D721Med (cell line): ENCODE measurements around the gene CD27.

Experiments
- DNase-seq: peaks from one replicate; pipeline ENCODE4 v3.0.0; 2011; ENCODE audit warnings: low spot score; ENCODE audit not compliant: insufficient read length
- FAIRE-seq: peaks from 2 replicates; lab custom pipeline; 2011; peaks lifted over from hg19 to GRCh38; lab: Jason Lieb, UNC
- TF ChIP-seq, protein P1 (sequence below): IDR thresholded peaks from 2 replicates; pipeline ENCODE4 v1.5.1; 2012; ENCODE audit warnings: mild to moderate bottlenecking, control low read depth; ENCODE audit not compliant: insufficient read depth; ENCODE audit errors: missing control alignments

The CD27 gene

DNA sequence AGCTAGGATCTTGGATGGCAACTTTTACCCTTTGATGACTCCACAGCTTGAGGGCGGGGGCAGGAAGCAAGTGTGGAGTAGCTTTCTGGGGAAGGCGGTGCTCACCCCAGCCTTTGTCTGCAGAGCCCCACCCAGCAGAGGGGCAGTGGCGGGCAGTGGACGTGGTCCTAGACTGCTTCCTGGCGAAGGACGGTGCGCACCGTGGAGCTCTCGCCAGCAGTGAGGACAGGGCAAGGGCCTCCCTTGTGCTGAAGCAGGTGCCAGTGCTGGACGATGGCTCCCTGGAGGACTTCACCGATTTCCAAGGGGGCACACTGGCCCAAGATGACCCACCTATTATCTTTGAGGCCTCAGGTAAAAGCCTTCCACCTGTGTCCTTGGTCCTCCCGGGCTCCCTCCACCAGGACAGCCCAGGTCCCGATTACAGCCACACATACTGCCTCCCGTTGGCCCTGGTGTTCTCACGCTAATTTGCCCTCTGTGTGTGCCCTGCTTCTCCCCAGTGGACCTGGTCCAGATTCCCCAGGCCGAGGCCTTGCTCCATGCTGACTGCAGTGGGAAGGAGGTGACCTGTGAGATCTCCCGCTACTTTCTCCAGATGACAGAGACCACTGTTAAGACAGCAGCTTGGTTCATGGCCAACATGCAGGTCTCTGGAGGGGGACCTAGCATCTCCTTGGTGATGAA is 8.3 kb downstream of the CD27 start:
- no peak for DNase-seq
- TF ChIP-seq, protein P1, sequence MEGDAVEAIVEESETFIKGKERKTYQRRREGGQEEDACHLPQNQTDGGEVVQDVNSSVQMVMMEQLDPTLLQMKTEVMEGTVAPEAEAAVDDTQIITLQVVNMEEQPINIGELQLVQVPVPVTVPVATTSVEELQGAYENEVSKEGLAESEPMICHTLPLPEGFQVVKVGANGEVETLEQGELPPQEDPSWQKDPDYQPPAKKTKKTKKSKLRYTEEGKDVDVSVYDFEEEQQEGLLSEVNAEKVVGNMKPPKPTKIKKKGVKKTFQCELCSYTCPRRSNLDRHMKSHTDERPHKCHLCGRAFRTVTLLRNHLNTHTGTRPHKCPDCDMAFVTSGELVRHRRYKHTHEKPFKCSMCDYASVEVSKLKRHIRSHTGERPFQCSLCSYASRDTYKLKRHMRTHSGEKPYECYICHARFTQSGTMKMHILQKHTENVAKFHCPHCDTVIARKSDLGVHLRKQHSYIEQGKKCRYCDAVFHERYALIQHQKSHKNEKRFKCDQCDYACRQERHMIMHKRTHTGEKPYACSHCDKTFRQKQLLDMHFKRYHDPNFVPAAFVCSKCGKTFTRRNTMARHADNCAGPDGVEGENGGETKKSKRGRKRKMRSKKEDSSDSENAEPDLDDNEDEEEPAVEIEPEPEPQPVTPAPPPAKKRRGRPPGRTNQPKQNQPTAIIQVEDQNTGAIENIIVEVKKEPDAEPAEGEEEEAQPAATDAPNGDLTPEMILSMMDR = no peak
- FAIRE-seq = no peak

DNA sequence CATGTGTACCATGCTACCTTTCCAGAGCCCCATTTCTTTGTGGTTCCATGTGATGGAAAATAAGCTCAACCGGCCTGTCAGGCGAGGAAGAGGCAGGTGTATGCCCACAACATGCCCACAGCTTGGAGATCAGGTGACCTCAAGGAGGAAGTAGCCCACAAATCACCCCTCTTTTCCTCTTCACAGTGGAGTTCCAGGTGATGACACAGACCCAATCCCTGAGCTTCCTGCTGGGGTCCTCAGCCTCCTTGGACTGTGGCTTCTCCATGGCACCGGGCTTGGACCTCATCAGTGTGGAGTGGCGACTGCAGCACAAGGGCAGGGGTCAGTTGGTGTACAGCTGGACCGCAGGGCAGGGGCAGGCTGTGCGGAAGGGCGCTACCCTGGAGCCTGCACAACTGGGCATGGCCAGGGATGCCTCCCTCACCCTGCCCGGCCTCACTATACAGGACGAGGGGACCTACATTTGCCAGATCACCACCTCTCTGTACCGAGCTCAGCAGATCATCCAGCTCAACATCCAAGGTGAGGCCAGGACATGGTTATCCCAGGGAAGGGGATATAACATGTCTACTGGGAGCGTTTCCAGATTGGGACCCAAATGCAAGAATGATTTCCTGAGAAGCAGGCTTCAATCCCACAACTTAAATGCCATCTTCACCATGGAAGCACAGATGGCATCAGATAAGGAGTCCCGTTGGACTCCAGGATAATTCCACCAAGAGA is 12.6 kb downstream of the CD27 start:
- FAIRE-seq = no peak
- TF ChIP-seq, protein P1 = no peak
- DNase-seq = no peak

DNA sequence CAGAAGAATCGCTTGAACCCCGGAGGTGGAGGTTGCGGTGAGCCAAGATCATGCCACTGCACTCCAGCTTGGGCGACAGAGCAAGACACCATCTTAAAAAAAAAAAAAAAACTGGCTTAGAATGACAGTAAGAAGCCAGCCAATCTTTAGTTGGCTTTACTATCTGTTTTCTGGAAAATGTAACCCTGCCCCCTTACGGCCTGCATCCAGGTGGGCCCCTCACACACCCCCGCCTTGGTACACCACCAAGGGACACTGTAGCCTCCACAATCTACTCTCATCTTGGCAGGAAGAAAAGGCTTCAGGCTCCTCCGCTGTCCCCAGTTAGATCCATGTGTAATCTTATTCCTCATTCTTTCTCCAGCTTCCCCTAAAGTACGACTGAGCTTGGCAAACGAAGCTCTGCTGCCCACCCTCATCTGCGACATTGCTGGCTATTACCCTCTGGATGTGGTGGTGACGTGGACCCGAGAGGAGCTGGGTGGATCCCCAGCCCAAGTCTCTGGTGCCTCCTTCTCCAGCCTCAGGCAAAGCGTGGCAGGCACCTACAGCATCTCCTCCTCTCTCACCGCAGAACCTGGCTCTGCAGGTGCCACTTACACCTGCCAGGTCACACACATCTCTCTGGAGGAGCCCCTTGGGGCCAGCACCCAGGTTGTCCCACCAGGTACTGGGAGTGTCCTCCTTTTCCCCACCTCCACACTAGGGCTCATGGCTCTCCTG is 13.7 kb downstream of the CD27 start:
- TF ChIP-seq, protein P1 = no peak
- no peak for DNase-seq
- no peak for FAIRE-seq

DNA sequence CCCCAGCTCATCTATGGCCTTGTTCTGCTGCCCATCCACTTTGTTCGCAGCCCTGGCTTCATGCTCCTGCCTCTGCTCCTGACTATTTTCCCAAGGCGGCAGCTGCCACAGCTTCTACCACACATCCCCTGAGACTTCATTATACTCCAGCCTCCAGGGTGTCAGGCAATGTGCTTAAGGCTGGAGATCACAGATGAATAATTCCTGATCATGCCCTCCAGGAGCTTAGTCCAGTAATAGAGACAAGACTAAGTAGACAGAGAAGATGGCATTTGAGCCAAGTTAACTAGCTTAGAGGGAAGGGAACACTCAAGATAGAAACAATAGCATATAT is 14.2 kb downstream of the CD27 start:
- FAIRE-seq (peak; percentile 71), DNase-seq (peak; percentile 84)
- TF ChIP-seq, protein P1 = no peak

DNA sequence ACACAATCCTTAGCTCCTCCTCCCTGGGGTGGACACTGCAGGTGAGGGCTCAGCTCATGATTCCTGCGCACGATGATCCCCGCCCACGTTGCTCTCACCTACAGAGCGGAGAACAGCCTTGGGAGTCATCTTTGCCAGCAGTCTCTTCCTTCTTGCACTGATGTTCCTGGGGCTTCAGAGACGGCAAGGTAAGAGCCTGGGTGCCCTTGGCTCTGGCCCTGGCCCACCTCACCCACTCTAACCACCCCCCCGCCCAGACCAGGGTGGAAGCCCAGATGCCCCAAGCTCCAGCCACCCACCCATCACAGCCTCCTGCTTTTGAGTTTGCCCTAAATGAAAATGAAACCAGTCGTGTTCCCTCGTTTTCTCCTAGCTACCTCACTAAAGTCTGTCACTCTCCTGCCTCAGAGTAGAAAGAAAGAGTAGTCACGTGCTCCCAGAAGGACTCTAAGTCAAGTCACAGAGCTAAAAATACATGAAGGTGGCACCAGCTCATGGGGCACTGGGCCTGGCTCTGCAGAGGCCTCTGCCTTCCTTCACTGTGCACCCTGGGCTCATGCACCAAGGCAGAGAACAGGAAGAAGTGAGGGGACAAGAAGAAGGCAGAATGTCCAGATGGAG is 16.1 kb downstream of the CD27 start:
- TF ChIP-seq, protein P1 = no peak
- DNase-seq (no peak), FAIRE-seq (no peak)

DNA sequence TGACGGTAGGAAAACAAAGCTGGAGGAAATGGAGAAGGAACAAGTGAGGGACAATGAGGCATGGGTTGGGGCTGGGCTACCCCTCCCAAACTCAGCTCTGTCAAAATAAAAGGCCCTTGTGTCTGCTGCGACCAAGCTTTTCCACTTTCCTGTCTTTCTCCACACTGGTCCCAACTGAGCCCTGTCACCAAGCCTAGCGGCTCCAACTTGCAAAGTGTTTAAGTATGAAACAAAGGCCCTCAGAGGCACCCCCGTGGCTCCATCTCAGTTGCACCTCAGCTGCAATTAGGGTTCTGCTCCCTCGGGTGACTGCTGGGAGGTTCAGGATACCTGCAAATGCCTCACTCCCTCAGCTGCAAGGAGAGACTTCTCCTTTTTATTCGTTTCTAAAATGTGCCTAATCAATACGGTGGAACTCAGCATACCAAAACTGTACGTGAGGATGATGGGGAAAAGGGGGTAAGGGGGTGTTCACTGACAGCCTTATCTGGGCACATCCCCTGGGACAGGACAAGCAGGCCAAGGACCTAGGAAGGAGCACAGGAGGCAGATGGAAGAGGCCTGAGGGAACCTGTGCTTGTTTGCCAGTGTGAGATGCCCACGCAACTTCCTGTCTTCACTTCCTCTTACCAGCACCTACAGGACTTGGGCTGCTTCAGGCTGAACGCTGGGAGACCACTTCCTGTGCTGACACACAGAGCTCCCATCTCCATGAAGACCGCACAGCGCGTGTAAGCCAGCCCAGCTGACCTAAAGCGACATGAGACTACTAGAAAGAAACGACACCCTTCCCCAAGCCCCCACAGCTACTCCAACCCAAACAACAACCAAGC is 16.9 kb downstream of the CD27 start:
- FAIRE-seq = no peak
- TF ChIP-seq, protein P1 = no peak
- DNase-seq = no peak
